ENCODE data around the gene ZNF580. TPM values are rescaled to one million over a fixed set of nuclear protein-coding genes. Genes with fewer than 3 reads are reported as not detected.

The ZNF580 gene
- total RNA-seq, 1 experiment from 2014 or later, result 38.5 TPM

DNA sequence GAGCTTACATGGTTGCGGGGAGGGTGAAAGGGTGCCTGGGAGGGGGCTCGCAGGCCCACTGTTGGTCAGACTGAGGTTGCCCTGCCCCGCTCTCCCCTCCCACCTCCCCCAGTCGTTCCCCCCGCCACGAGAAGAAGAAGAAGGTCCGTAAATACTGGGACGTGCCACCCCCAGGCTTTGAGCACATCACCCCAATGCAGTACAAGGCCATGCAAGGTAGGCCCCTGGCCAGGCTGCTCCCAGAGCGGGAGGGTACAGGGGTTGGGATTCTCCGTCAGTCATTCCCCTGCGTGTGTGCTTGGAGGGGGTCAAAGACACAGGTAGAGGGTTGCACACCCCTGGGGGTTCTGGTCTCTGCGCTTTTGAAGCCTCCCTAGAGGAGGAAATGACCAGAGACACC lies 19.6 kb downstream of the ZNF580 start:
- H3K36me3 ChIP-seq (ENCODE audit: control insufficient read depth, insufficient read depth, low read length), result peaks cover 15% of the 10 kb centered on the region
- POLR2A ChIA-PET, result no interaction called here
- H3K27me3 ChIP-seq (replicated peaks; ENCODE audit: control insufficient read depth, insufficient read depth, low read length), result no peaks in the 10 kb centered on the region
- H3K36me3 Mint-ChIP-seq (ENCODE audit: insufficient read depth, unreplicated experiment), result peaks cover 65% of the 10 kb centered on the region
- peaks cover 28% of the 10 kb centered on the region for H3K4me1 Mint-ChIP-seq (ENCODE audit: low read depth, unreplicated experiment)
- TF ChIP-seq, protein P1, sequence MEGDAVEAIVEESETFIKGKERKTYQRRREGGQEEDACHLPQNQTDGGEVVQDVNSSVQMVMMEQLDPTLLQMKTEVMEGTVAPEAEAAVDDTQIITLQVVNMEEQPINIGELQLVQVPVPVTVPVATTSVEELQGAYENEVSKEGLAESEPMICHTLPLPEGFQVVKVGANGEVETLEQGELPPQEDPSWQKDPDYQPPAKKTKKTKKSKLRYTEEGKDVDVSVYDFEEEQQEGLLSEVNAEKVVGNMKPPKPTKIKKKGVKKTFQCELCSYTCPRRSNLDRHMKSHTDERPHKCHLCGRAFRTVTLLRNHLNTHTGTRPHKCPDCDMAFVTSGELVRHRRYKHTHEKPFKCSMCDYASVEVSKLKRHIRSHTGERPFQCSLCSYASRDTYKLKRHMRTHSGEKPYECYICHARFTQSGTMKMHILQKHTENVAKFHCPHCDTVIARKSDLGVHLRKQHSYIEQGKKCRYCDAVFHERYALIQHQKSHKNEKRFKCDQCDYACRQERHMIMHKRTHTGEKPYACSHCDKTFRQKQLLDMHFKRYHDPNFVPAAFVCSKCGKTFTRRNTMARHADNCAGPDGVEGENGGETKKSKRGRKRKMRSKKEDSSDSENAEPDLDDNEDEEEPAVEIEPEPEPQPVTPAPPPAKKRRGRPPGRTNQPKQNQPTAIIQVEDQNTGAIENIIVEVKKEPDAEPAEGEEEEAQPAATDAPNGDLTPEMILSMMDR (IDR thresholded peaks at IDR 0.05; ENCODE audit: insufficient read depth in 1 of 2, low read depth in 1 of 2, low read length in 1 of 2, severe bottlenecking in 1 of 2, unreplicated experiment in 1 of 2), result no peak
- no peaks in the 10 kb centered on the region for H3K9me3 ChIP-seq
- no peak for DNase-seq
- no peaks in the 10 kb centered on the region for H3K9me3 Mint-ChIP-seq (ENCODE audit: unreplicated experiment)
- peaks cover 6% of the 10 kb centered on the region; the same call in 1 of the 2 replicates for H3K4me1 ChIP-seq
- H3K27ac Mint-ChIP-seq (ENCODE audit: unreplicated experiment), result peak overlapping the region; percentile 62
- no peak overlapping the region for H3K4me3 Mint-ChIP-seq (ENCODE audit: unreplicated experiment)
- no peaks in the 10 kb centered on the region for H3K27me3 Mint-ChIP-seq (ENCODE audit: insufficient read depth, unreplicated experiment)
- no peak overlapping the region for H3K4me3 ChIP-seq (ENCODE audit: low read depth, low read length)
- CTCF ChIA-PET, result no interaction called here
- intact Hi-C loops (cut with micrococcal nuclease; ENCODE audit: unreplicated experiment), result no loop called here
- BruUV-seq (replicated peaks), result no TSS peak

DNA sequence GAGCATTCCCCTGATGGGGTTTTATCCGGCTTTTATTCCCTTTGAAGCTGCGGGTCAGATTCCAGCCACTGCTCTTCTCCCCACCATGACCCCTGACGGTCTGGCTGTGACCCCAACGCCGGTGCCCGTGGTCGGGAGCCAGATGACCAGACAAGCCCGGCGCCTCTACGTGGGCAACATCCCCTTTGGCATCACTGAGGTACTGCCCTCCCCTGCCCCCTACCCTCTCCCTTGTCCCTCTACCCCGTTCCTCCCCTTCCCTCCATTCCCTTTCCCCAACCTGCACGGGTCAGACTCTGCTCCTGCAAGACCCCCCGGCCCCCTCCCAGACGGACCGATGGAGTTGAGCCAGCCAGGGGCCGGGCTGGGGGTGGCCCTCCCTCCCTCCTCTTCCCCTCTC lies 20.2 kb downstream of the ZNF580 start:
- BruUV-seq (replicated peaks), result no TSS peak
- TF ChIP-seq, protein P1 (IDR thresholded peaks at IDR 0.05; ENCODE audit: insufficient read depth in 1 of 2, low read depth in 1 of 2, low read length in 1 of 2, severe bottlenecking in 1 of 2, unreplicated experiment in 1 of 2), result no peak
- DNase-seq, result no peak
- Mint-ChIP-seq H3K36me3 (ENCODE audit: insufficient read depth, unreplicated experiment) (peaks cover 65% of the 10 kb centered on the region), H3K27ac (ENCODE audit: unreplicated experiment) (no peak overlapping the region), H3K9me3 (ENCODE audit: unreplicated experiment) (no peaks in the 10 kb centered on the region), H3K4me1 (ENCODE audit: low read depth, unreplicated experiment) (peaks cover 25% of the 10 kb centered on the region), H3K4me3 (ENCODE audit: unreplicated experiment) (no peak overlapping the region), H3K27me3 (ENCODE audit: insufficient read depth, unreplicated experiment) (no peaks in the 10 kb centered on the region)
- H3K4me3 ChIP-seq (ENCODE audit: low read depth, low read length), result no peak overlapping the region
- ChIA-PET POLR2A (no interaction called here), CTCF (no interaction called here)
- H3K9me3 ChIP-seq, result no peaks in the 10 kb centered on the region
- intact Hi-C loops (cut with micrococcal nuclease; ENCODE audit: unreplicated experiment), result no loop called here
- H3K36me3 ChIP-seq (ENCODE audit: control insufficient read depth, insufficient read depth, low read length), result peaks cover 17% of the 10 kb centered on the region
- no peaks in the 10 kb centered on the region for H3K27me3 ChIP-seq (replicated peaks; ENCODE audit: control insufficient read depth, insufficient read depth, low read length)
- peaks cover 9% of the 10 kb centered on the region; the same call in 1 of the 2 replicates for H3K4me1 ChIP-seq

DNA sequence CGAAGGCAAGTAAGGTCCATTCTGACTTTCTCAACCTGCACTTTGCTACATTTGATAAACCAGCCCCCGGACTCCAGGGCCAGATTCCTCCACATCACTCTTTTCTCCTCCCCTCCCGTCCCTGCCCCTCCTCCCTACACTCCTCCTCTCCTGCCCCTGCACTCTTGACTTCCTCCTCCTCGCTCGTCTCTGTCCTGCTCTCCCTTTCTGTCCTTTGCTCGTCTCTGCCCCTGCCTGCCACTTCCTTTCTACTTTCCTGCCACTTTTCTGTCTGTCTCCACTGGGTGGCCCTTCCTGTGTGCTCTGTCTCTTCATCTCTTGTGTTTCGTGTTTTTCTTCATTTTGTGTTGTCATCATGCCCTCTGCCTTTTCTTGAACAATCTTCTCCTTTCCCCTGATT lies 21.0 kb downstream of the ZNF580 start:
- peaks cover 20% of the 10 kb centered on the region for H3K4me1 Mint-ChIP-seq (ENCODE audit: low read depth, unreplicated experiment)
- H3K27me3 ChIP-seq (replicated peaks; ENCODE audit: control insufficient read depth, insufficient read depth, low read length), result no peaks in the 10 kb centered on the region
- no peak overlapping the region for H3K4me3 Mint-ChIP-seq (ENCODE audit: unreplicated experiment)
- DNase-seq, result no peak
- intact Hi-C loops (cut with micrococcal nuclease; ENCODE audit: unreplicated experiment), result no loop called here
- H3K4me3 ChIP-seq (ENCODE audit: low read depth, low read length), result no peak overlapping the region
- ChIA-PET CTCF (no interaction called here), POLR2A (no interaction called here)
- no TSS peak for BruUV-seq (replicated peaks)
- TF ChIP-seq, protein P1 (IDR thresholded peaks at IDR 0.05; ENCODE audit: insufficient read depth in 1 of 2, low read depth in 1 of 2, low read length in 1 of 2, severe bottlenecking in 1 of 2, unreplicated experiment in 1 of 2), result no peak
- no peak overlapping the region for H3K27ac Mint-ChIP-seq (ENCODE audit: unreplicated experiment)
- peaks cover 71% of the 10 kb centered on the region for H3K36me3 Mint-ChIP-seq (ENCODE audit: insufficient read depth, unreplicated experiment)
- H3K27me3 Mint-ChIP-seq (ENCODE audit: insufficient read depth, unreplicated experiment), result no peaks in the 10 kb centered on the region
- peaks cover 13% of the 10 kb centered on the region for H3K4me1 ChIP-seq
- H3K36me3 ChIP-seq (ENCODE audit: control insufficient read depth, insufficient read depth, low read length), result peaks cover 22% of the 10 kb centered on the region
- no peaks in the 10 kb centered on the region for H3K9me3 ChIP-seq
- no peaks in the 10 kb centered on the region for H3K9me3 Mint-ChIP-seq (ENCODE audit: unreplicated experiment)

Measured in Caco-2 (cell line).